Measurements from ENCODE around the gene DICER1. TPM values are rescaled to one million over a fixed set of nuclear protein-coding genes. Genes with fewer than 3 reads are reported as not detected.

DICER1 gene
- total RNA-seq, 1 donor from 2014 or later: 43.6 TPM

DNA sequence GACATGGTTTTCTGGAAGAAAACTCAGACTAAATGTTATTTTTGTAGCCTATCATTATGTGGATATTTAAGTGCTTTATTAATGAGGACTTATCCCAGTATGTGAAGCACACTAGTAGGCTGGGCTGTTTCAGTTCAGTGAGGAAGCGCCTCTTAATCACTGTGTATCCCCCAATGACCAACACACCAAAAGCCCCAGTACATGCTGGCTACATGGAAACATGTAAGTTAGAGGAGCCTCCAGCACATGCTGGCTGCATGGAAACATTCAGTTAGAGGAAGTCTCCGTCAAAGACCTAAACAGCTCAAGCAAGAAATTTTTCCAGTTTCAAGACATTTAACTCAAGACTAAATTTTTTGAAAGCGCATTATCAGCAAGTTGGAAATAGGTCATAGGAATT, 26.8 kb downstream of the DICER1 start:
- Histone ChIP-seq H3K27me3 (ENCODE audit: control insufficient read depth, insufficient read depth, low read length) (no peaks in the 10 kb centered on the region), H3K36me3 (ENCODE audit: control insufficient read depth, insufficient read depth, low read length) (no peaks in the 10 kb centered on the region), H3K4me3 (ENCODE audit: low read depth, low read length) (no peak overlapping the region)
- DNase-seq (ENCODE audit: low read depth): no peak
- TF ChIP-seq, protein P1, sequence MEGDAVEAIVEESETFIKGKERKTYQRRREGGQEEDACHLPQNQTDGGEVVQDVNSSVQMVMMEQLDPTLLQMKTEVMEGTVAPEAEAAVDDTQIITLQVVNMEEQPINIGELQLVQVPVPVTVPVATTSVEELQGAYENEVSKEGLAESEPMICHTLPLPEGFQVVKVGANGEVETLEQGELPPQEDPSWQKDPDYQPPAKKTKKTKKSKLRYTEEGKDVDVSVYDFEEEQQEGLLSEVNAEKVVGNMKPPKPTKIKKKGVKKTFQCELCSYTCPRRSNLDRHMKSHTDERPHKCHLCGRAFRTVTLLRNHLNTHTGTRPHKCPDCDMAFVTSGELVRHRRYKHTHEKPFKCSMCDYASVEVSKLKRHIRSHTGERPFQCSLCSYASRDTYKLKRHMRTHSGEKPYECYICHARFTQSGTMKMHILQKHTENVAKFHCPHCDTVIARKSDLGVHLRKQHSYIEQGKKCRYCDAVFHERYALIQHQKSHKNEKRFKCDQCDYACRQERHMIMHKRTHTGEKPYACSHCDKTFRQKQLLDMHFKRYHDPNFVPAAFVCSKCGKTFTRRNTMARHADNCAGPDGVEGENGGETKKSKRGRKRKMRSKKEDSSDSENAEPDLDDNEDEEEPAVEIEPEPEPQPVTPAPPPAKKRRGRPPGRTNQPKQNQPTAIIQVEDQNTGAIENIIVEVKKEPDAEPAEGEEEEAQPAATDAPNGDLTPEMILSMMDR (IDR thresholded peaks at IDR 0.05; ENCODE audit: insufficient read depth, low read length, poor library complexity, severe bottlenecking): no peak

DNA sequence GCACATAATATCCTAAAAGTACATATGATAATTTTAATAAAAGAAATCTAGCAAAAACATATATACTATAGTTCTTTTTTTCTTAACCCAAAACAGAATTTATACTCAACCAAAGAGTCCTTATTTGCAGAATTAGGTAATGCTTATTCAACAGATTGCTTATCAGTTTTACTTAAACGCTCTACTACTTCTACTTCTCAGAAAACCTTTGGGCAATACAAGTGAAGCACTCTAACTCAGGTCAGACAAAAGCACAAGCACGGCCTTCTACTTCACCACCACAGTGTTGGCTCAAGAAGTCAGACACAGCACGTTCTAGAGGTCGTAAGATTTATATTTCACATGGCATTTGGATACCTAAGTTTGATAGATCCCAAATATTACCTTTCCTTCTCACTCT, 29.2 kb downstream of the DICER1 start:
- H3K4me3 ChIP-seq (ENCODE audit: low read depth, low read length): no peak overlapping the region
- H3K36me3 ChIP-seq (ENCODE audit: control insufficient read depth, insufficient read depth, low read length): no peaks in the 10 kb centered on the region
- TF ChIP-seq, protein P1 (IDR thresholded peaks at IDR 0.05; ENCODE audit: insufficient read depth, low read length, poor library complexity, severe bottlenecking): no peak
- DNase-seq (ENCODE audit: low read depth): no peak
- H3K27me3 ChIP-seq (ENCODE audit: control insufficient read depth, insufficient read depth, low read length): no peaks in the 10 kb centered on the region

DNA sequence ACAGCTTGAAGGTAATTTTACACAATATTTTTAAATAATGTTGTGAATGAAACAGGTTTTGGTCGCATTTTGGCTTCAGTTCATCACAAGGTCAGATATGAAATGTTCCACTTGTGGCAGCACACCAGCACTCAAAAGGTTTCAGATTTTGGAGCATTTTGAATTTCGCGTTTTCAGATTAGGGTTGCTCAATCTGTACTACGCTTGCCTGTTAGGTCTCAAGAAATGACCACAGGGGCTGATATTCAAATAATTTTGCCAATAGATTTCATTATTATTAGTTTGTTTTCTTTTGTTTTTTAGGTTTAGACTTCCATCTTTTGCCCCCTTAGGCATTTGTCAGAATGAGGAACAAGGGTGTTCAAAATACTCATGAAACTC, 29.8 kb downstream of the DICER1 start:
- Histone ChIP-seq H3K36me3 (ENCODE audit: control insufficient read depth, insufficient read depth, low read length) (no peaks in the 10 kb centered on the region), H3K27me3 (ENCODE audit: control insufficient read depth, insufficient read depth, low read length) (no peaks in the 10 kb centered on the region), H3K4me3 (ENCODE audit: low read depth, low read length) (no peak overlapping the region)
- DNase-seq (ENCODE audit: low read depth): no peak
- TF ChIP-seq, protein P1 (IDR thresholded peaks at IDR 0.05; ENCODE audit: insufficient read depth, low read length, poor library complexity, severe bottlenecking): no peak

DNA sequence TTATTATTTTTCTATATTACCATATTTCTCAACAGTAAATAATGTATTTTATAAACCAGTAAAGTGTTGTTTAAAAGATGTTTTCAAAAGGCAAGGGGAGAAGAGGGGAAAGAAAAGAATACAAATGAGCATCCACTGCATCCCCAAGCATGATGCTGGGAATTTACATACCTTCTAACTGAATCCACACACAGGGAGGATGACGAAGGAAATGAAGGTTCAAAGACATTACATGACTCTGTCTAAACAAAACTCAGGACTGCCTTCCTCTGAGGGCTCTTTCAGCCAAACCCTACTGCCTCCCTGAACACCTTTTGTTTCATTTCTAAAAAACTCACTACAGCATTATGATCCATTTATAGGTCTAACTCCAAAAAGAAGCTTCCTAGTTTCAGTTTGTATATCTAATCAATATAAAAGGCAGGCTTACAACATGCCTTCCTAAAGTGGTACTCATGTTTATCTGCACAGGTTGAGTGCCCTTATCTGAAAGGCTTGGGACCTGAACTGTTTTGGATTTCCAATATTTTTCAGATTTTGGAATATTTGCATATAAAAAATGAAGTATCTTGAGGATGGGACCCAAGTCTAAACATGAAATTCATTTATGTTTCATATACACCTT, 30.3 kb downstream of the DICER1 start:
- TF ChIP-seq, protein P1 (IDR thresholded peaks at IDR 0.05; ENCODE audit: insufficient read depth, low read length, poor library complexity, severe bottlenecking): no peak
- DNase-seq (ENCODE audit: low read depth): no peak
- no peak overlapping the region for H3K4me3 ChIP-seq (ENCODE audit: low read depth, low read length)
- no peaks in the 10 kb centered on the region for H3K36me3 ChIP-seq (ENCODE audit: control insufficient read depth, insufficient read depth, low read length)
- H3K27me3 ChIP-seq (ENCODE audit: control insufficient read depth, insufficient read depth, low read length): no peaks in the 10 kb centered on the region

DNA sequence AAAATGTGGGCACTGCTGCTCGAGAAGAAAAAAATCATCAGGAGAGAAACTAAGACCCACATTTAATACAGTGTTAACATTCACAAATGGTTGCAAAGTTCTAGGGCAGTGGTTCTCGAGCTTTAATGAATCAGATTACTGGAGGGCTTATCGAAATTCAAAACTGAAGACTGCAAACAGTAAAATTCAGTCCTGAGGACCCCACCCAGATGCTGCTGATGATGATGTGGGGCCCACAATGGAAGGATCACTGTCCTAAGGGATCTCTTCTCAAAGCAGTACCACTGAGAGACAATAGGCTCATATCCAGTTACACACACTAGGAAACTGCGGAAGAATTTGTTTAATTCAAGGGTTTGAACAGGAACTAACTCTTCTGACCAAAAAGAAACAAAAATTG, 31.4 kb downstream of the DICER1 start:
- no peaks in the 10 kb centered on the region for H3K27me3 ChIP-seq (ENCODE audit: control insufficient read depth, insufficient read depth, low read length)
- H3K36me3 ChIP-seq (ENCODE audit: control insufficient read depth, insufficient read depth, low read length): no peaks in the 10 kb centered on the region
- H3K4me3 ChIP-seq (ENCODE audit: low read depth, low read length): no peak overlapping the region
- TF ChIP-seq, protein P1 (IDR thresholded peaks at IDR 0.05; ENCODE audit: insufficient read depth, low read length, poor library complexity, severe bottlenecking): no peak
- DNase-seq (ENCODE audit: low read depth): no peak

DNA sequence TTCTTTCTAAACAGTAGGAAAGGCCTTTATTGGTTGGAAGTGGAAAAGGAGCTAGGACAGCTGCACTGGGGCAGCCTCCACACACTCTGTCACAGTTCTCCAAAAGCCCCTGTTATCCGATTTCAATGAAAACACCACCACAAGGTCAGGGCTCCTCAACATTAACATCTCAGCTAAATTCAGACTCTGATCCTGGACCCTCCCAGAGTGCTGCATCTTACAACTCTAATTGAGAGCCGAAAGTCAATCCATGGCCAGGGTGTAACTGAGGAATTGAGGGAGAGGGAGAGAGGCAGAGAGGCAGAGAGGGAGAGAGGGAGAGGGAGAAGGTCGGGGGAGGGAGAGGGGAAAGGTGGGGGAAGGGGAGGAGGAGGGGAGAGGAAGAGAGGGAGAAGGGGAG, 32.1 kb downstream of the DICER1 start:
- no peak for DNase-seq (ENCODE audit: low read depth)

More for the DNA sequence above, 32.1 kb downstream of the DICER1 start:
- TF ChIP-seq, protein P1 (IDR thresholded peaks at IDR 0.05; ENCODE audit: insufficient read depth, low read length, poor library complexity, severe bottlenecking): no peak
- H3K27me3 ChIP-seq (ENCODE audit: control insufficient read depth, insufficient read depth, low read length): no peaks in the 10 kb centered on the region
- H3K4me3 ChIP-seq (ENCODE audit: low read depth, low read length): no peak overlapping the region
- H3K36me3 ChIP-seq (ENCODE audit: control insufficient read depth, insufficient read depth, low read length): no peaks in the 10 kb centered on the region
